ENCODE data around the gene HOXC4. TPM values are rescaled to one million over a fixed set of nuclear protein-coding genes. Genes with fewer than 3 reads are reported as not detected.
"Not testable (repeated sequence)": the region's sequence is repeated elsewhere in the genome, so short reads cannot be mapped to it uniquely, and the experiment has no call there.

HOXC4 gene
- total RNA-seq, 1 experiment from 2014 or later, result 4.2 TPM

DNA sequence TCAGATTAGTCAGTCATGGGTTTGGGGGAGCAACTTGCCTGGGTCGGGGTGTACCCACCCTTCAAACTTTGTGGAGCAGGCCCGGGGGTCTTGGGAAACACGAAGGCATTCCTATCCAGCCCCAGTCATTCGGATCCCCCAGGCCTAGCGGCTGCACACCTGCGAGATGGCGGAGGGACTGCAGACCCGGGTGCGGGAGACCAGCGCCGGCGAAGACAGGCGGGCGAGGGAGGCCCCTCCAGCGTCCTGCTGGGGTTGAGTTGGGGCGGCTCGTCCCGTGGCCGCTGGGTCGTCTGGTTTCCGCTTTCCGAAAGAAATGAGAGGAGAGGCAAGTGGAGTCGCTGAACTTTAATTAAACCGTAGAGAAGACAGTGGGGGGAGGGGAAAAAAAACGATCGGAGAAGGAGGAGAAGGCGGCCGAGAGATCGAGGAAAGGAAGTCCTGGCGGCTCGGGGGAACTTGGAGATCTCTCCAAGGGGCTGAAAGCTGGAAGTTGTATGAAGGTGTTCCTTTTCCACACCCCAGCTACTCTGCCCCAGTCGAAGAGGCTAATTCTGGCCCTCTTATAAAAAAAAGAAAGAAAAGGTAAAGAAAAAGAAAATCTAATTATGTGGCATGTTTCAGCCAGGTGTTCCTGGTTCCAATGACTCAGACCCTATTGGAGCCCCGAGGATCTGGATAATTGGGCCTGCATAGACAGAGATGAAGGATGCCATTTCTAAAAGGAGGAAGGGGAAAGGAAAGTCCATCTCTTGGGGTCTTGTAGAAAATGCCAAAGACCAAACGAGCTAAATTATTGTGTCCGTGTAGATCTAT, 28.2 kb downstream of the HOXC4 start:
- peak; percentile 53 for DNase-seq (ENCODE audit: low read depth)

DNA sequence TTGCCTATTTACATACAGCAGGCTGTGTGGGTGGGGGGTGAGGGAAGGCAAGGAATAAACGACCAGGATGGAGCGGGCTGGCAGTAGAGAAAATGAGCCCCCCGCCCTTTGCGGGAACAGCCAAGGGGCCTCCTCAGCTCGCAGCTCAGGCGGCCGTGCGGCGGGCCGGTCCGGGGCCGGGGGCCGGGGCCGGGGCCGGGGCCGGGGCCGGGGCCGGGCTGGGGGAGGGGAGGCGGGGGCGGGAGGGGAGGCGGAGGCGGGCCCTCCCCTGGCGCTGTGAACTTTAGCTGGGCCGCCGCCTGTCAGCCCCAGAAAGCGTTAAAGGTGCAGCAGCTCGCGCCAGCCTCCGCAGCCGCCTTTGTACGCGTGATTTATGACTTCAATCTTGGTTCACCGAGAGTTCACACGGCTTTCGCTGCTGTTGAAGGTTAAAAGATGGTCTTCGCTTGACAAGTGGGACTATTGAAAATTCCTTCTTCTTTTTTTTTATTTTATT, 28.8 kb downstream of the HOXC4 start:
- peak; percentile 29 for DNase-seq (ENCODE audit: low read depth)

DNA sequence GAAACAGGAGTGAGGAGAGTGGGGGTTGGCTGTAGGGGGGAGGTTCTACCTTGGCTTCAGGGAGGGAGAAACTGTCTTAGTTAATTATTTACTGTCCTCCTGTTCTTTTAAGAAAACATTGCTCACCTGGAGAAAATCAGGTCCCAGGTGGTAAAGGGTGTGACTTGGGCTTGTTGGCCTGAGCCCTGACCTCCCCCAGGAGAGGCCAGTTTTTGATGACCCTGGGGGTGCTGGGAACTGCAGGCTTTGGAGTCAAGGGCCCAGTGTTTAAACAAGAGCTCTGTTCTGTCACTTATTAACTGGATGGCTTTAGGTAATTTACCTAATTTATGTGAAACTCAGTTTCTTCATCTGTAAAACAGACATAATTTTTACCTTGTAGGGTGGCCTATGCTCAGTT, 34.4 kb downstream of the HOXC4 start:
- DNase-seq (ENCODE audit: low read depth), result not testable (repeated sequence)

DNA sequence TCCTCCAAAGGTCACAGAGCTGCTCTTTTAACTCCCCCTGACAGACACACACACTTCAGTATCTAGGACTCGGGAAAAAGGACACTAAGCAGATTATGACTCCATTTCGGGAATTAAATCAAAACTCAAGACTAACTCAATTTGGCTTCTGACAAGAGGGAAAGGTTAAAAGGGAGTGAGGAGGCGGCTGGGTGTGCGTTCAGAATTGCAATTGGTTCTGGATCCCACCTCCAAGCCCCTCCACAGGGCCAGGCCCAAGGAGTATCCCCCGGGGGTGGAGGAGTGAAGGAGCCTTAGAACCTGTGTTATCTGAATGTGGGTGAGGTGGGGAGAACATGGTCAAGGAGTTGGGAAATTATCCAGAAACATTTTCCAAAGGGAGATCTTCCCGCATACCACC, 35.8 kb downstream of the HOXC4 start:
- DNase-seq (ENCODE audit: low read depth), result not testable (repeated sequence)

DNA sequence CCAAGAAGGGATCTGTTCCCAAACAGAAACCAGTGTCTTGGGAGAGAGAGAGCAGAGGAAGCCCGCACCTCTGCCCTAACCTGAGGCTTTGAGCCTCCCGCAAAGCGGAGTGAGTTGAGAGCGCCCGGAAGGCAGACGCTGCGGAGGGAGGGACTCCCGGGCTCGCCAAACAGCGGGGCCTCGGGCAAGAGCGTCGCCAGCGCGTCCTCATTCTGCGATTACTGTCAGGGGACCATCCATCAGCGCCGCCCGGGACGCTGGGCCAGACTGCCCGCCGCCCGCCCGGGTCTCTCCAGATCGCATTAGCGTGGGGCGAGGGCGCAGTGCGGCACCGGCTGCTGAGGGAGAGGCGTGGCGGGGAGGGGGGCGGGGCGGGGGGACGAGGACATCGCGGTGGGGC, 36.7 kb downstream of the HOXC4 start:
- not testable (repeated sequence) for DNase-seq (ENCODE audit: low read depth)

DNA sequence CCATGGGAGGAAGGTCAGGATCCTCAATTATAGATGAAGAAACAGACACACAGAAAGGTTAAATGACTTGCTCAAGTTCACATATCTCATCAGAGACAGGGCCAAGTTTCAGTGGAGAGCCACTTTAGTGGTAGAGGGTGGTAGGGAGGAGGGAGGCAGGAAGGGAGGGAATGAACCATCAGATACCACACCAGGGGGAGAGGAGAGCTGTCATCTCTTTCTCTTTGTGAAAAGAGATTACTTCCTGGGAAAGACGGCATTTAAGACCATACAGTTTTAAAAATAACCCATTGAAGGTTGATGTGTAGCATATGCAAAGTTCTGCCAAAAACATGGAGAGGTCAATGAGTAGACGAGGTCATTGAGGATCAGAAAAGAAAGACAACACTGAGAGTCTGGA, 39.3 kb downstream of the HOXC4 start:
- not testable (repeated sequence) for DNase-seq (ENCODE audit: low read depth)

DNA sequence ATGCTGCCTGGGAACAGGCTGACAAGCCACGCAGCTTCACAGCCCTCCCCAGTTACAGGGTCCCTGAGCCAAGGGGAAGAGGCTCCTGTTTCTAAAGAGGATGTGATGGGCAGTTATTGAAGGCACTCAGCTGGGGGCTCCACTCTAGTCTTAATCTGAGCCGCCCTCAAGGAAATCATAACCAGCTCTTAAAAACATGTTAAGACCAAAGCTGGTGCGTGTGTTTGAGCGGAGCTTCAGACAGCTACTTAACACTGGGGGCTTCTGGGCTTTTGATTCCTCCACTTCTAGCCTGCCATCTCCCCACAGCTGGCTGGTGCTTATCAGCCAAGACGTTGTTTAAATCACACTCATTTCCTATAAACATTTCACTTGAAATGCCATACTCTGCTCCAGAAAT, 42.3 kb downstream of the HOXC4 start:
- DNase-seq (ENCODE audit: low read depth), result not testable (repeated sequence)

DNA sequence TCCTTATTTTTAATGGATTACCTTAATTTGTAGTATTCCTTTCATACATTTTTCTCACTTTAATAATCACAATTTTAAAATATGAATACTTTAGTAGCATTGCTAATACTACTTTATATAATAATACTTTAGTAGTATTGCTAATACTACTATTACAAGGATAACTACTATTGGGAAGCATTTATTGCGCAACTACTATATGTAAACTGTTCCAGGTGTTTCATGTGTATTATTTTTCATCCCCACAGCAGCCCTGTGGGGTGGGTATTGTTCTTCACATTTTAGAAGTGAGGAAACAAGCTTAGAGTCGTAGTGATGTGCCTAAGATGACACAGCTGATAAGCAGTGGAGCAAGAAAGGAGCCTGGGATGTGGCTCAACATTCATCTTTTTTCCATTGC, 45.0 kb downstream of the HOXC4 start:
- DNase-seq (ENCODE audit: low read depth), result not testable (repeated sequence)

DNA sequence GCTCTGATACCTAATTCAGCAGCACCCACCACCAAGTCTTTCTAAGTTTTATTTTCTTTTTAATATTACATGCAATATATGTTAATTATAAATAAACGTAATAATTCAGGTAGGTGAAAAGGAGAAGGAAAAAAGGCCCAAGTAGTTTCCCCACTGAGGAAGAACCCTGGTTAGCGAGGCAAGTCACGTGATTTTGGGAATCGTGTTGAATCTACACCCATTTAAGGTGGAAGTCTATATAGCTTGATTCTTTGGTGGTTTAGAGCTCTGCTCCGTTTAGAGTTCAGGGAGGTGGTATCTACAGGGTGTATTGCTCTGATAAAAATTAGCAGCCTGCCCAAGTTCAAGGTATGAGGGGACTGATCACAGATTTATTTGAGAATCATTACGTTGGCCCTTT, 47.0 kb downstream of the HOXC4 start:
- not testable (repeated sequence) for DNase-seq (ENCODE audit: low read depth)

DNA sequence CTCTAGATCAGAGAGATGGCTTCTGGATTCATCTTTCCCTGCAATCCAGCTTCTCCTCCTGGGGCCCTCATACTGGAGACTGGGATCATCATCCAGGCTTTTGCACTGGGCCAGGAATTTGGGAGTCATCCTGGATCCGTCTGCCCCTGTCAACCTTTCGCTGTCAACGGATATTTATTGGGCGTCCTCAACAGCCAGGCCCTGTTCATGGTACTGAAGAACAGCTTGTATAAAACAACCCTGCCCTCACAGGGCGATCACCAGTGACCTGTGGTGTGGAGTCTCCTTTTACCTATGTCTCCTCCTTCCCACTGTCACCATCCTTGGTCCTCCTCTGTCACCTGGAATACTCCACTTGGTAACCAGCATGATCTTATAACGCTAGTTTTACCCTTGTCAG, 48.6 kb downstream of the HOXC4 start:
- DNase-seq (ENCODE audit: low read depth), result not testable (repeated sequence)

DNA sequence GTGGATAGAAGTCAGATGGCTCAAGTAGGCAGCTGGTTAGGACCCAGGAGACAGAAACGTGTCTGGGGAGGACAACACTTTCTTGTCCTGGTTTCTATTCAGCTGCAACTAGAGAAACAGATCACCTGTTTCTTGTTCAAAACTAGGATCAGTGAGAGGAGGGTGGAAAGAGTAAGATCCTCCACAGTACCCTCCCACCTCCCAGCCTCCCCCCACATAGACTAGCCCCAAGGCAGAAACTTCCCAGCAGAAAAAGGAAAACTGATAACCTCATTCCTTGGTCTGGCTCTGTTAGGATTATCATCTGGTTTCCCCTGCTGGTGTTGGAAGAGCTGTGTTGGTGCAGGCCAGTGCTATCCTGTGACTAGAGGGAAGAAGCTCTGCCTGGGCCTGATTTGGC, 50.2 kb downstream of the HOXC4 start:
- DNase-seq (ENCODE audit: low read depth), result not testable (repeated sequence)

Other genes starting within 250 kb of the HOXC4 start
- 9.1 and 9.4 TPM in 2 replicates for gene HOXC13, start 115.0 kb upstream of the HOXC4 start, total RNA-seq (2014; rRNA removed)
- 0.34 and 0.38 TPM in 2 replicates for gene HOXC12, start 98.9 kb upstream of the HOXC4 start, total RNA-seq (2014; rRNA removed)
- 3.2 and 3.4 TPM in 2 replicates for gene HOXC11, start 80.7 kb upstream of the HOXC4 start, total RNA-seq (2014; rRNA removed)
- gene HOTAIR, start 78.9 kb upstream of the HOXC4 start, total RNA-seq (2014; rRNA removed), result 3.3 and 7.0 TPM in 2 replicates
- 6.9 and 7.5 TPM in 2 replicates for gene HOXC10, start 68.7 kb upstream of the HOXC4 start, total RNA-seq (2014; rRNA removed)
- 7.8 and 8.8 TPM in 2 replicates for gene HOXC9, start 53.7 kb upstream of the HOXC4 start, total RNA-seq (2014; rRNA removed)
- 8.7 and 10.0 TPM in 2 replicates for gene HOXC8, start 44.9 kb upstream of the HOXC4 start, total RNA-seq (2014; rRNA removed)
- gene HOXC6, start 25.4 kb upstream of the HOXC4 start, total RNA-seq (2014; rRNA removed), result 5.3 and 5.6 TPM in 2 replicates
- 1.8 and 2.9 TPM in 2 replicates for gene HOXC5, start 20.8 kb upstream of the HOXC4 start, total RNA-seq (2014; rRNA removed)
- gene SMUG1, start 135.2 kb downstream of the HOXC4 start, total RNA-seq (2014; rRNA removed), result 57.6 and 69.9 TPM in 2 replicates
- 65.3 and 90.8 TPM in 2 replicates for gene CBX5, start 226.3 kb downstream of the HOXC4 start, total RNA-seq (2014; rRNA removed)
- 529 and 606 TPM in 2 replicates for gene HNRNPA1, start 226.9 kb downstream of the HOXC4 start, total RNA-seq (2014; rRNA removed)
- 0.06 TPM in 1 of 2 replicates, not detected in the other for gene NFE2, start 247.2 kb downstream of the HOXC4 start, total RNA-seq (2014; rRNA removed)

Measured in LHCN-M2 (cell line).